GM19043 (cell line): ENCODE results near the gene NME7.
A peak's percentile ranks its signal among the peaks of the same experiment; 100 is the strongest.
"Not testable (repeated sequence)": the region's sequence is repeated elsewhere in the genome, so short reads cannot be mapped to it uniquely, and the experiment has no call there.

Experiments used
- ATAC-seq: cut with Tn5 transposase; IDR thresholded peaks from one replicate; pipeline ENCODE4 v1.9.1; 2021; ENCODE audit warnings: low read depth; ENCODE audit not compliant: unreplicated experiment

The NME7 gene

GRCh38 chr1:169133801-169134502, 233.6 kb downstream of the NME7 start:
- ATAC-seq, result no peak

GRCh38 chr1:169133228-169133576, 234.4 kb downstream of the NME7 start:
- ATAC-seq, result no peak

- ATAC-seq, result no peak
Observed at GRCh38 chr1:169132512-169133227, 234.9 kb downstream of the NME7 start.

- no peak for ATAC-seq
Observed at GRCh38 chr1:169130683-169131082, 236.9 kb downstream of the NME7 start.

GRCh38 chr1:169129109-169129784, 238.3 kb downstream of the NME7 start:
- no peak for ATAC-seq

GRCh38 chr1:169128562-169128961, 239.0 kb downstream of the NME7 start:
- no peak for ATAC-seq

- ATAC-seq, result no peak
Observed at GRCh38 chr1:169127305-169127704, 240.3 kb downstream of the NME7 start.

GRCh38 chr1:169126335-169126734, 241.3 kb downstream of the NME7 start:
- ATAC-seq, result no peak

- ATAC-seq, result not testable (repeated sequence)
Observed at GRCh38 chr1:169125597-169125996, 242.0 kb downstream of the NME7 start.

GRCh38 chr1:169124459-169124858, 243.1 kb downstream of the NME7 start:
- no peak for ATAC-seq

- ATAC-seq, result peak; percentile 78
Observed at GRCh38 chr1:169122976-169123375, 244.6 kb downstream of the NME7 start.

GRCh38 chr1:169121146-169121923, 246.3 kb downstream of the NME7 start:
- ATAC-seq, result no peak

GRCh38 chr1:169120066-169120465, 247.5 kb downstream of the NME7 start:
- no peak for ATAC-seq

- ATAC-seq, result no peak
Observed at GRCh38 chr1:169119405-169119804, 248.2 kb downstream of the NME7 start.

GRCh38 chr1:169118227-169118626, 249.4 kb downstream of the NME7 start:
- ATAC-seq, result no peak

GRCh38 chr1:169117599-169117998, 250.0 kb downstream of the NME7 start:
- ATAC-seq, result no peak

GRCh38 chr1:169117014-169117413, 250.6 kb downstream of the NME7 start:
- no peak for ATAC-seq

GRCh38 chr1:169115891-169116585, 251.6 kb downstream of the NME7 start:
- peak; percentile 50 for ATAC-seq

GRCh38 chr1:169113613-169114119, 253.9 kb downstream of the NME7 start:
- no peak for ATAC-seq

GRCh38 chr1:169112241-169112640, 255.4 kb downstream of the NME7 start:
- ATAC-seq, result no peak
